PFSK-1 (cell line): ENCODE results near the gene C10orf71.

ENCODE experiments used
- POLR2AphosphoS5 ChIP-seq: IDR thresholded peaks from 2 replicates; pipeline ENCODE4 v1.6.1; 2012; ENCODE audit warnings: low read depth, mild to moderate bottlenecking, control low read depth, low read length, moderate library complexity
- REST ChIP-seq, 2 experiments: IDR thresholded peaks; 2 replicates each; pipeline versions ENCODE4 v1.6.1 to v1.8.0; 2011 to 2012; ENCODE audit warnings: low read depth in 2 of 2, low read length in 2 of 2, control low read depth in 1 of 2, inconsistent platforms in 1 of 2, mild to moderate bottlenecking in 1 of 2, moderate library complexity in 1 of 2; ENCODE audit not compliant: insufficient read depth in 1 of 2
- TAF1 ChIP-seq: IDR thresholded peaks from 2 replicates; pipeline ENCODE4 v1.6.1; 2012; ENCODE audit warnings: low read length, control low read depth, borderline replicate concordance; ENCODE audit not compliant: insufficient read depth

GRCh38 chr10:49351669-49352068, 52.7 kb downstream of the C10orf71 start:
- TF ChIP-seq REST (IDR thresholded peaks at IDR 0.05; ENCODE audit: insufficient read depth in 1 of 2, low read depth in 2 of 2, low read length in 2 of 2) (no peak), POLR2AphosphoS5 (no peak), TAF1 (no peak)
